HG02763 (cell line): ENCODE data around the gene PLCL2.

ENCODE experiments used
- ATAC-seq: cut with Tn5 transposase; IDR thresholded peaks from one replicate; pipeline ENCODE4 v1.9.1; 2021; ENCODE audit warnings: mild to moderate bottlenecking, moderate library complexity; ENCODE audit not compliant: unreplicated experiment

PLCL2 gene

DNA sequence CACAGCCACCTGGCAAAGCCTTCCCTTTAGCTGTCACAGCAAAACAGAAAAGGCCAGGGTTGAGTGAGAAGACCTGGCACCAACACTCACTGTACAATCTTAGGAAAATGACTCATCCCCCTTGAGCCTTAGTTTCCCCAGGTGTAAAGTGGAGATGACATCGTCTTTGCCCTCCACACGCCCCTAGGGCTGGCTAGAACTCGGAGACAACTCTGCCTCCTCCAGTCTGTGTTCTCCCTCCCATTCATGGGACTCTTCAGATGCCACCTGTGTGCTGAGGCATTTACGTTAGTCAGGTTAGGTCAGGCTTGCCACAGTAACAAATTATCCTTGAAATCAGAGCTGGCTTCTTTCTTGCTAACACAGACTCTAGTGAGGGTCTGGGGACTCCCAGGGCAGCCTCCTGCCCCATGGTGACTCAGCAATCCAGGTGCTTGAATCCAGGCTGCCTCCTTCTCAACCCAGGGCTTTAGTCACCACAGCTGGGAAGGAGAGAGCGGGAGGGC, 252.6 kb downstream of the PLCL2 start:
- ATAC-seq = no peak

DNA sequence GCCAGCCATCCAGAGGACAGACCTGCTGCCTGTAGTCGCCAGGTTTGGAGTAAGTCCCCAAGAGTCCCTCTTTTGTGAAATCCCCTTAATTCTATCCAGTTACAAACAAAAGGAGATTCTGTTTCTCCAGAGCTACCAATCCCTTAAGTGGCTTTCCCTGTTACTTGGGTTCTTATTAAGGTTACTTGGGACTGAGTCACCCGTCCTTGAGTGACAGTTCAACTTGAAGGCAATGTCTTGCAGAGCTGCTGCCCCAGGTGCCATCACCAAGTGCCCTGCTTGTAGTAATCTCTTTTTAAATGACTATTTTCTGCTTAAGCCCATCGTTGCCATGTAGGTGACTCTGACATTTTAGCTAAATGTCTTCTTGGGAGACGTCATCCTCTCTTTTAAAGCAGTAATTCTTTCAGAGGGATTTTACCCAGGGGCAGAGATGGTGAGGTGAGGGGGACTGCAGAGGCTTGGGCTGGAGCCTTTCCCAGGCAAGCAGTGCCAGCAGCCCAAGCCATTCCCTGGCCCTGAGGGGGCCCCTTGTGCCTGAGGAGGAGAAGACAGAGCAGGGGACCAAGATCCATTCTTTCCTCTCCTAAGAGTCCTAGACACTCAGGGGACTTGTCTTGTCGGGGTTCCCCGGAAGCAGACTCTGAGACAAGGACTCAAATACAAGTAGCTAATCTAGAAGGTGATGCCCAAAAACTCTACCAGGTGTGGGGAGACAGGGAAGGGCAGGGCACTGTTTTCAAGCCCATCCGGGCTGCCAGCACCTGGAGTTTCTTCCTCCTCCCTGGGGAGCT, 253.7 kb downstream of the PLCL2 start:
- no peak for ATAC-seq
